HG03342 (cell line): ENCODE measurements around the gene GP9.
"Not testable (repeated sequence)": the region's sequence is repeated elsewhere in the genome, so short reads cannot be mapped to it uniquely, and the experiment has no call there.

Experiments used
- ATAC-seq: cut with Tn5 transposase; IDR thresholded peaks from one replicate; pipeline ENCODE4 v1.9.1; 2021; ENCODE audit warnings: mild to moderate bottlenecking, moderate library complexity; ENCODE audit not compliant: unreplicated experiment

Gene GP9

DNA sequence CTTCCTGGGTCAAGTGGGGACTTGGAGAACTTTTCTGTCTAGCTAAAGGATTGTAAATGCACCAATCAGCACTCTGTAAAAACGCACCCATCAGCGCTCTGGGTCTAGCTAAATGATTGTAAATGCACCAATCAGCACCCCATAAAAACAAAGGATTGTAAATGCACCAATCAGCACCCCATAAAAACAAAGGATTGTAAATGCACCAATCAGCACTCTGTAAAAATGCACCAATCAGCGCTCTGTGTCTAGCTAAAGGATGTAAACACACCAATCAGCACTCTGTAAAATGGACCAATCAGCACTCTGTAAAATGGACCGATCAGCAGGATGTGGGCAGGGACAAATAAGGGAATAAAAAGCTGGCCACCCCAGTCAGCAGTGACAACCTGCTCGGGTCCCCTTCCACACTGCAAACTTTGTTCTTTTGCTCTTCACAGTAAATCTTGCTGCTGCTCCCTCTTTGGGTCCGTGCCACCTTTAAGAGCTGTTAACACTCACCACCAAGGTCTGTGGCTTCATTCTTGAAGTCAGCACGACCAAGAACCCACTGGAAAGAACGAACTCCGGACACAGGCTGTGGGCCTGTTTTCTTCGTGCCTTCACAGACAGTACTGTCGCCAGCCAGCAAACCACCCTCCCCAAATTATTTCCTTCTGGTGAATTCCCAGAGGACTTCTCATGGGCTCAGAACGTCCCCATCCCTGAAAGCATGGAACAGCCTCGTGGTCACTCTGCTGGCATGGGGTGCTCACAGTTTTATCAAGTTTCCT is 8.9 kb downstream of the GP9 start:
- not testable (repeated sequence) for ATAC-seq

- ATAC-seq: no peak
Measured at GRCh38 chr3:129070086-129070885, 9.7 kb downstream of the GP9 start.

- no peak for ATAC-seq
Measured at GRCh38 chr3:129077222-129077621, 16.6 kb downstream of the GP9 start.

- no peak for ATAC-seq
Measured at GRCh38 chr3:129078510-129078909, 17.9 kb downstream of the GP9 start.

- no peak for ATAC-seq
Measured at GRCh38 chr3:129081503-129081902, 20.9 kb downstream of the GP9 start.

DNA sequence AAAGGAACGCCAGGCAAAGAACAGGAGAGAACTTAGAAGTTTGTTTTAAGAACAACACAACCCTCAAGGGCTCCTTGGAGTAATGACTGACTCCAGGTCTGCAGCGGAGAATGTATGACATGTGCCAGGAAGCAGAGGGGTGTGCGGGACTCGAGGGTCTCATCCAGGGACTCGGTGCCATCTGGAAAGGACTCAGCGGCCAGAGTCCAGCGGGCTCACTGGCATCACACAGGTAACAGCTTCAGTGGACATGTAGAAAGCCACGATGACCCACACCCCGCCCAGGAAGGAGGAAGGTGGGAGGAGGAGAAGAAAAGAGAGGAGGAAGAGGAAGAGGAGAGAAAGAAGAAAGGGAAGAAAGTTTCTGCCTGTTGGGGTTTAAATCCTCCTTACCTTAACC is 21.4 kb downstream of the GP9 start:
- no peak for ATAC-seq

DNA sequence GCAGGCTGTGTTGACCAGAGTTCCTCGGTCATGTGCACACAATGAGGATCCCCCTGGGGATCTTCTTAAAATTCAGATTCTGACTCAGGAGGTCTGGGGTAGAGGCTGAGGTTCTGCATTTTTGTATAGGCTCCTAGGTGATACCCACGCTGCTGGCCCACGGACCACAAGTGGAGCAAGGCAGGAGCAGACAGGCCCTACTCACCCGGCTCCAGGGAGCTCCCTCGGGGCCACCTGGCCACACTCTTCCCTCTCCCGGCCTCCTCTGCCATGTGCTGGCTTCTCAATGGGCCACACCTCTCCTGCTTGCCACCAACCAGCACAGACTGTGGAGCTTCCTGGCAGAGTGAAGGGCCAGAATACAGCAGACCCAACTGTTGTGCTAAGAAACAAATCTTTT is 23.9 kb downstream of the GP9 start:
- no peak for ATAC-seq

DNA sequence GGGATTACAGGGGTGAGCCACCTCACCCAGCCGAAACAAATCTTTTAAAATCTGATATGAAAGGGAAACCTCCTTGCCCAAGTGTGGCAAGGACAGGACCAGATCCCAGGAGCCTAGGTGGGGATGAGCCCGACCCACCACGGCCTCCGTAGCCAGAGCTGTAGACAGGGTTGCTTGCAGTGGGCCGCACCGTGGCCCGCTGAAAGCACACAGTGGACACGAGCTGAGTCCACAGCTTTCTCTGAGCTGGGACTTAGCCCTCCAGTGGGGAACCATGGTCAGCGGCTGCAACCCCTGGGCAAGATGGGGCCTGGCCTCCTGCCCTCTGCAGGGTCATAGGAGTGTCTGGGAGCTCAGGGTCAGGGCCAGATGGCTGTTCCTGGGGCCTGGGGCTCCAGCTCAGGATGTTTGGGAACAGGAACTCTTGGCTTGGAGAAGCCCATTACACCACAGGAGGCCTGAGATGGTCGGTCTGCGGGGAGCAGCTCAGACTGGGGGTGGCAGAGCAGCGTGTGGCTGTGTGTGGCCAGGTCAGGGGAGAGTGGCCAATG is 24.7 kb downstream of the GP9 start:
- no peak for ATAC-seq

DNA sequence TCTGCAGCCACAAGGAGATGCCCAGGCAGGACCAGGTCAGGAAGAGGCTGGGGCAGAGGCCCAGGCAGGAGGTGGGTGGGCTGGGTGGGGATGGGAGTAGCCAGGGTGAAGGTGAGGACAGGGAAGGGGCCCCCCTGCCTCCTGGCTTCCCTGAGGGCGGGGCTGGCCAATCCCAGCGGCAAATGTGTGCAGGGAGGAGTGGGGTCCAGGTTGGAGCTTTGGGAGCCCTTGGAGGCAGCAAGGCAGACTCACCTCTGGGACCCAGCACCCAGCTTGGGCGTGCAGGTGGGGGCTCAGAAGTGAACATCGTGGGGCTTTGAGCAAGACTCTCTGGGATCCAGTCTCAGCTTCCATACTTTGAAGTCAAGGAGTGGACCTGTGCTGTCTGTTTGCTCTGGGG is 25.2 kb downstream of the GP9 start:
- no peak for ATAC-seq

DNA sequence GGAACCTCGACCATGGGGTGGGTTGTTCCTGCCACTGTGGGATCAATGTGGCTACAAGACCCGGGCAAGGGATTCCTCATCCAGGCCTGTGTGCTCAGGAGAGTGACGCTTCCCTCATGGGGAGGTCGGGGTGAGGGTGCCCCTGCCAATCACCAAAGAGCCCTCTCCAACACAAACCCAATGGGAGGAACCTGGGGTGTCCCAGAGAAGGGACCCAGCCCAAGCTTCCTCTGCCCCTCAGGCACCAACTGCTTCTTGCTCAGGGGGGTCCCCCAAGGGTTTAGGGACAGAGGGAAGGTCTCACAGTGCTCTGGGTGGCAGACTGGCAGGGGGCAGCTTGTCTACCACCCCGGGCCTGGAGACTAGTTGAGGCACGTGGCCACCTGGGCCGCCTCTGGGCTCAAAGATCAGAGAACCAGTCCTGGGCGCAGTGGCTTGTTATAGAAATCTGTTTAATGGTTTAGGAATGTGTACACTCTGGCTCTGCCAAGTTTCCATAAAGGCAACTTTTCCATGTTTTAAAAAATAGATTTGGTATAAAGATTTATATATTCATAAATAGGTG is 26.6 kb downstream of the GP9 start:
- ATAC-seq: no peak

GRCh38 chr3:129087904-129088303 is 27.3 kb downstream of the GP9 start:
- ATAC-seq: peak; percentile 63

DNA sequence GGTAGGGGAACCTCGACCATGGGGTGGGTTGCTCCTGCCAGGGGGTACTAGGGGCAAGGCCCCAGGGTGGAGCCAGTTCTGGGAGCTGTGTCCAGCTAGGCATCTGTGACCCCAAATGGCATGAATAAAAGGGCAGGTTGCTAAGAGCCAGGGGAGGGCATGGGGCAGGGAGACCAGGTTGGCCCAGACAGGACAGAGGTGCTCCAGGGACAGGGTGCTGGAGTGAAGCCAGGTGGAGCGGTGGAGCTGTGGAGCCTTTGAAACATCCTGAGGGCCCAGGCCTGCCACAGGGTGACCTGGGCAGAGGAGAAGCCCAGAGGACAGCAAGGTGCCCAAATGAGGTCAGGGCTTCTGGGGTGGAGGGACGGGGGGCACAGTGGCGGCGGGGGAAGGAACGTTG is 27.7 kb downstream of the GP9 start:
- peak; percentile 26 for ATAC-seq

- ATAC-seq: no peak
Measured at GRCh38 chr3:129095285-129095684, 34.7 kb downstream of the GP9 start.

DNA sequence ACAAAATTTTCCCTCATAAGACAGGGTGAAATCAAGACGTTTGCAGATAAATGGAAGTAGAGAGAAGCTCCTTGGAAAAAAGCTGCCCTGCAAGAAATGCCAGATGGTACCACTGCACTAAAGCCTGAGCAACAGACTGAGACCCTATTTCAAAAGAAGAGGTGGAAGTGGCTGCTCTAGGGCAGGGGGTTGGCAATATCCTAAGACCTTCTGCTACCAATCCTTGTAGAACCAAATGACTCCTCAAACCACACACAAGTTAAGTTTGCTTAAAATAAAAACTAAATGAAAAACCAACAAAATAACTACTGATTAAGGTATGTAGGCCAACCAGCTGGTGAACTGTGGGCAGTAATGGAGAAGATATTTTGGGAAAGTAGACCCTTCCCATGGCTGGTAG is 39.7 kb downstream of the GP9 start:
- ATAC-seq: no peak

- ATAC-seq: no peak
Measured at GRCh38 chr3:129101370-129102138, 41.0 kb downstream of the GP9 start.

DNA sequence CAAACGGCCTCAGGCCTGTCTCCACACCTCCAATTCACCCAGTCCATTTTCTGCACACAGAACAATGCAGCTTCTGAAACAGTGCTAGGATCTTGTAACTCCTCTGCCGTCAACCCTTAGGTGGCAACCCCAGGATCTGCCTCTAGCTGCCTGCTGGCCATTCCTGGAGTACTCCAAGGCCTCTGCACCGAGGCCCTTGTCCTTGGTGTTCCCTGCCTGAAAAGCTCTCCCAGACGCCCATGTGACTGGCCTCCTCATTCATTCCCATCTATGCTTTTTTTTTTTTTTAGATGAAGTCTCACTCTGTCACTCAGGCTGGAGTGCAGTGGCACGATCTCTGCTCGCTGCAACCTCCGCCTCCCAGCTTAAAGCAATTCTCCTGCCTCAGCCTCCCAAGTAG is 42.7 kb downstream of the GP9 start:
- ATAC-seq: no peak

DNA sequence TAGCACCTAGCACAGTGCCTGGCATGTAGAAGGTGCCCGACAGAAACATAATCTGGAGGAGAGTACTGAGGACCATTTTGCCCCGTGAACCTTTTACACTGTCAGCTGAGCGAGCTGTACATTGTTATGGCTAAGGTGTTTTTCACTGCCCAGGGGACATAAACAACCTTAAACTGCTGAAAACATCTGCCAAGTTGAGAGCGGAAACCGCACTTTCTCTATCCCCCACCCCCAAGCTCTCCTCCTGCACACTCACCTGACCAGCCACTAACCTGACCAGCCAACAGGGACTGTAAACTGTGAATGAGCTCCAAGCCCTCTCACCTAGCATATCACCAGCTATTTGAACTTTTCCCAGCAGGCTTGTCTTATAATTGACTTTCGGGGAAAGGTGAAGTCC is 43.5 kb downstream of the GP9 start:
- no peak for ATAC-seq

- no peak for ATAC-seq
Measured at GRCh38 chr3:129104498-129105079, 44.0 kb downstream of the GP9 start.

- no peak for ATAC-seq
Measured at GRCh38 chr3:129105862-129106261, 45.3 kb downstream of the GP9 start.

GRCh38 chr3:129106320-129106719 is 45.7 kb downstream of the GP9 start:
- ATAC-seq: no peak
